GM12878 (cell line): ENCODE measurements around the gene JMJD6. TPM values are rescaled to one million over a fixed set of nuclear protein-coding genes. Genes with fewer than 3 reads are reported as not detected.

Experiments used
- ATAC-seq: fragments of 200-7000 bp; cut with Tn5 transposase; 3 replicates; pipeline ENCODE4 v1.9.1; 2020; ENCODE audit warnings: mild to moderate bottlenecking, moderate library complexity
- BruUV-seq: library from RNA; stranded (reverse); fragments of 400-500 nt; replicated peaks from 2 replicates; lab custom pipeline; 2021; lab: Mats Ljungman, UMichigan
- CTCF ChIA-PET: fragments of 300-600 bp; sonication (Branson Sonifier 250); formaldehyde crosslinking; extraction: SDS; loops from one replicate; lab custom pipeline; 2021; ENCODE audit warnings: inconsistent platforms; lab: Yijun Ruan, JAX
- POLR2A ChIA-PET: fragments of 350-600 bp; formaldehyde crosslinking; extraction: SDS; loops from one replicate; lab custom pipeline; 2021; ENCODE audit warnings: inconsistent platforms; lab: Charles Lee
- RAD21 ChIA-PET: fragments of 300-600 bp; sonication (Branson Sonifier 250); formaldehyde crosslinking; loops from one replicate; lab custom pipeline; 2023; ENCODE audit warnings: antibody characterized with exemption; ENCODE audit not compliant: unreplicated experiment; lab: Charles Lee
- SMC1A ChIA-PET: fragments of 300-600 bp; sonication (Branson Sonifier 250); formaldehyde crosslinking; loops from one replicate; lab custom pipeline; 2023; ENCODE audit not compliant: unreplicated experiment, uncharacterized antibody; lab: Charles Lee
- DNase-seq: peaks from one replicate; pipeline ENCODE4 v3.0.0-alpha.2; 2011; ENCODE audit warnings: low read depth, low spot score
- FAIRE-seq: peaks from 3 replicates; lab custom pipeline; 2011; peaks lifted over from hg19 to GRCh38; lab: Jason Lieb, UNC
- H2AFZ ChIP-seq: 2 replicates; pipeline ENCODE4 v1.6.0; 2011; ENCODE audit warnings: low read depth, low read length, control low read depth; ENCODE audit not compliant: control insufficient read depth
- H3K27ac ChIP-seq: 2 replicates; pipeline ENCODE4 v1.5.1; 2011; ENCODE audit warnings: control low read depth; ENCODE audit not compliant: control insufficient read depth, insufficient read depth
- H3K27me3 ChIP-seq, 2 experiments: replicated peaks in 1 of 2; 2 replicates each; pipeline versions ENCODE4 v1.6.0 to v1.6.1; 2011; ENCODE audit warnings: low read length in 1 of 2; ENCODE audit not compliant: control insufficient read depth in 2 of 2, insufficient read depth in 2 of 2
- H3K36me3 ChIP-seq, 2 experiments: 2 replicates each; pipeline ENCODE4 v1.5.1; 2011; ENCODE audit warnings: low read length in 1 of 2; ENCODE audit not compliant: control insufficient read depth in 2 of 2, insufficient read depth in 2 of 2
- H3K4me1 ChIP-seq: 2 replicates; pipeline ENCODE4 v1.6.1; 2011; ENCODE audit warnings: mild to moderate bottlenecking, low read length, moderate library complexity, mixed read lengths; ENCODE audit not compliant: control insufficient read depth, insufficient read depth
- H3K4me2 ChIP-seq: 2 replicates; pipeline ENCODE4 v1.6.0; 2011; ENCODE audit warnings: control low read depth; ENCODE audit not compliant: control insufficient read depth, insufficient read depth
- H3K4me3 ChIP-seq: fragments of 200-600 bp; sonication (generic); 2 replicates; pipeline ENCODE4 v1.5.1; 2016
- H3K79me2 ChIP-seq: 2 replicates; pipeline ENCODE4 v1.6.0; 2011; ENCODE audit warnings: low read length; ENCODE audit not compliant: control insufficient read depth, insufficient read depth
- H3K9ac ChIP-seq: 2 replicates; pipeline ENCODE4 v1.8.0; 2011; ENCODE audit warnings: low read length, control low read depth, mixed read lengths; ENCODE audit not compliant: control insufficient read depth, insufficient read depth
- H3K9me3 ChIP-seq: replicated peaks from 3 replicates; pipeline ENCODE4 v1.5.1; 2011; ENCODE audit warnings: mild to moderate bottlenecking, low read length; ENCODE audit not compliant: control insufficient read depth, insufficient read depth
- H4K20me1 ChIP-seq: 2 replicates; pipeline ENCODE4 v1.6.0; 2011; ENCODE audit not compliant: control insufficient read depth, insufficient read depth
- ATF2 ChIP-seq: IDR thresholded peaks from 2 replicates; pipeline ENCODE4 v1.6.1; 2012; ENCODE audit warnings: low read length, inconsistent platforms
- CHD2 ChIP-seq: IDR thresholded peaks from 2 replicates; pipeline ENCODE4 v1.6.1; 2011; ENCODE audit warnings: low read depth, low read length, improper control_type of control experiment, borderline replicate concordance
- IKZF2 ChIP-seq, 2 experiments: fragments of 450-650 bp; IDR thresholded peaks; 2 replicates each; pipeline ENCODE4 v1.6.1; 2017; ENCODE audit warnings: mild to moderate bottlenecking in 2 of 2, moderate library complexity in 2 of 2
- MTA3 ChIP-seq: IDR thresholded peaks from 2 replicates; pipeline ENCODE4 v1.6.1; 2012; ENCODE audit warnings: low read length, inconsistent platforms, borderline replicate concordance
- NFIC ChIP-seq: IDR thresholded peaks from 2 replicates; pipeline ENCODE4 v1.6.1; 2012; ENCODE audit warnings: low read depth, mild to moderate bottlenecking, inconsistent platforms, low read length, moderate library complexity
- NR2C1 ChIP-seq: fragments of 450-650 bp; IDR thresholded peaks from 2 replicates; pipeline ENCODE4 v1.6.1; 2017; ENCODE audit warnings: antibody characterized with exemption, mild to moderate bottlenecking, moderate library complexity
- RELA ChIP-seq: fragments of 450-650 bp; IDR thresholded peaks from 2 replicates; pipeline ENCODE4 v1.8.0; 2014; ENCODE audit warnings: borderline replicate concordance; ENCODE audit not compliant: partially characterized antibody
- RFX5 ChIP-seq: IDR thresholded peaks from 2 replicates; pipeline ENCODE4 v1.6.1; 2011; ENCODE audit warnings: low read depth, low read length, improper control_type of control experiment
- SIN3A ChIP-seq: IDR thresholded peaks from 2 replicates; pipeline ENCODE4 v1.6.1; 2012; ENCODE audit warnings: low read depth, low read length, improper control_type of control experiment
- SMC3 ChIP-seq: IDR thresholded peaks from 2 replicates; pipeline ENCODE4 v1.6.1; 2011; ENCODE audit warnings: low read length, improper control_type of control experiment, borderline replicate concordance
- SUPT20H ChIP-seq: IDR thresholded peaks from 2 replicates; pipeline ENCODE4 v1.6.1; 2011; ENCODE audit warnings: low read depth, mild to moderate bottlenecking, low read length, moderate library complexity, borderline replicate concordance; ENCODE audit not compliant: control insufficient read depth
- TAF1 ChIP-seq: IDR thresholded peaks from 2 replicates; pipeline ENCODE4 v1.6.1; 2011; ENCODE audit warnings: mild to moderate bottlenecking, low read depth, low read length, borderline replicate concordance
- TCF12 ChIP-seq: IDR thresholded peaks from 2 replicates; pipeline ENCODE4 v1.6.1; 2011; ENCODE audit warnings: low read depth, mild to moderate bottlenecking, low read length
- TCF7 ChIP-seq: IDR thresholded peaks from 2 replicates; pipeline ENCODE4 v1.6.1; 2014; ENCODE audit warnings: antibody characterized with exemption, borderline replicate concordance
- ZBTB33 ChIP-seq: fragments of 450-650 bp; IDR thresholded peaks from 2 replicates; pipeline ENCODE4 v1.6.1; 2017; ENCODE audit warnings: mild to moderate bottlenecking
- ZBTB4 ChIP-seq: fragments of 450-650 bp; formaldehyde crosslinking; IDR thresholded peaks from 2 replicates; pipeline ENCODE4 v1.4.0; 2022; ENCODE audit warnings: mild to moderate bottlenecking, moderate library complexity
- WGBS: methylation state at CpG from one replicate; pipeline ENCODE4 v1.1.6; 2016; ENCODE audit warnings: low lambda C conversion rate; ENCODE audit not compliant: insufficient replicate concordance, insufficient coverage; ENCODE audit errors: missing lambda C conversion rate; 5-methylcytosine and 5-hydroxymethylcytosine counted together
- in situ Hi-C: fragments of 300-500 bp; cut with MboI; formaldehyde crosslinking; loops from 9 replicates; pipeline ENCODE4 v1.14.3; 2018; ENCODE audit warnings: mixed read lengths
- intact Hi-C: fragments of 100-400 bp; cut with micrococcal nuclease; formaldehyde crosslinking; loops from one replicate; pipeline ENCODE4 v1.14.2; 2022; ENCODE audit not compliant: unreplicated experiment
- polyA plus RNA-seq, 11 experiments: library from polyadenylated mRNA; depleted of rRNA in 4 of 11; unstranded in 6 of 11; stranded (reverse) in 5 of 11; fragments of >200 nt; fragmentation: Nextera tagmentation in 4 of 11; fragmentation: Illumina TruSeq in 1 of 11; extraction: Ambion mirVana in 4 of 11; extraction: Trizol in 1 of 11; gene quantifications; 1 replicate in 1 of 11; 2 replicates in 10 of 11; pipeline versions ENCODE4 v1.2.1 to v1.2.3, GENCODE V29; 2011 to 2016; ENCODE audit warnings: inconsistent platforms in 2 of 11, missing spikeins in 2 of 11, low read depth in 1 of 11
- total RNA-seq, 4 experiments: library from RNA; depleted of rRNA in 3 of 4; stranded (reverse); fragments of >200 nt in 3 of 4; fragmentation: Illumina TruSeq in 1 of 4; extraction: Trizol in 1 of 4; gene quantifications; 2 replicates each; pipeline versions ENCODE4 v1.2.1 to v1.2.3, GENCODE V29; 2013 to 2021

Gene JMJD6
- total and polyA plus RNA-seq, 10 of the 15 experiments (the other 5 are each of a cell fraction or from before 2014, with no cell fraction given), result 1.2 to 36.0 (median 22.2) TPM

GRCh38 chr17:76701471-76701967 is 24.9 kb downstream of the JMJD6 start:
- intact Hi-C loops, result no loop called here
- WGBS, result 78% methylated on average over 7 of the region's 11 CpGs
- H3K27me3 ChIP-seq, result no peaks in the 10 kb centered on the region; a peak in 1 of 4 replicates
- H2AFZ ChIP-seq, result no peak overlapping the region
- H3K4me3 ChIP-seq, result no peak overlapping the region
- H3K27ac ChIP-seq, result no peak overlapping the region
- H4K20me1 ChIP-seq, result no peaks in the 10 kb centered on the region
- H3K36me3 ChIP-seq, result no peaks in the 10 kb centered on the region
- ChIA-PET SMC1A (interaction anchor here (1.8 kb wide), 1 partner anchor 13 kb away, joined by 3 read pairs; no protein-coding TSS in a partner anchor), CTCF (interaction anchor here (1.7 to 1.8 kb wide), 2 partner anchors 13 to 20 kb away, joined by 5 to 8 read pairs; no protein-coding TSS in a partner anchor), POLR2A (no interaction called here), RAD21 (no interaction called here)
- in situ Hi-C loops, result no loop called here
- H3K9ac ChIP-seq, result no peak overlapping the region
- no peak overlapping the region for H3K4me2 ChIP-seq
- H3K79me2 ChIP-seq, result no peaks in the 10 kb centered on the region
- H3K9me3 ChIP-seq, result no peaks in the 10 kb centered on the region
- DNase-seq, result no peak
- peaks cover 10% of the 10 kb centered on the region for H3K4me1 ChIP-seq
- BruUV-seq, result no TSS peak
- ATAC-seq, result no peak
- FAIRE-seq, result no peak
- TF ChIP-seq TCF12 (no peak), TCF7 (no peak), NFIC (no peak), MTA3 (no peak), SMC3 (no peak), NR2C1 (no peak), CHD2 (no peak), TAF1 (no peak), RFX5 (no peak), SIN3A (no peak), ATF2 (no peak), IKZF2 (IDR thresholded peaks at IDR 0.05) (no peak), ZBTB33 (no peak), ZBTB4 (CRISPR knock-in tag) (no peak), RELA (no peak), SUPT20H (no peak)
